ACHN (cell line): Measurements from ENCODE around the gene MAPRE3.

ENCODE experiments used
- DNase-seq: peaks from one replicate; pipeline ENCODE4 v3.0.0-alpha.2; 2015
- in situ Hi-C: cut with HindIII; loops from 2 replicates; pipeline ENCODE4 v1.10.0; 2017; ENCODE audit warnings: low sequenced_read_pairs, low pct_ligation_motif_present, low pct_unique_long_range_greater_than_20kb

The MAPRE3 gene

GRCh38 chr2:27025861-27026851 is 55.7 kb downstream of the MAPRE3 start:
- in situ Hi-C loops, result no loop called here
- no peak for DNase-seq

DNA sequence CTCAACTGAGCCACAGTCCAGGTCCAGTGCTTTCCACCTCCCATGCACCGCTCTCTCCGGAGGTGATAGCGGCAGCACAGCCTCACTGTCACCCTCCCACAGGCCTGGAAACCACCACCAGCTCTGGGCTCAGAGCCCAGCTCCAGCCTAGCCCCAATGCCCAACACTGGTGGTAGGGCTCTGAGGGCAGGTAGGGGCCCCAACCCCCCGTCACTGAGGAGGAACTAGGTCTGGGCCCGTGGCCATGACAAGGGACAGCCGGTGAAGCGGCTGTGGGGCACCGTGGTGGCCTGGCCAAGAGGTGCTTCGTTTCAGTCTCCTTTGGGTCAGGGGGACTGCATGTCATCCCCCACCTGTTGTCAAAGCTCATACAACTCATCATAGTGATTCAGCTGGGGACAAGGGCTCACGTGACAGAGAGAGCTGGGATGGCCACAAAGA is 56.8 kb downstream of the MAPRE3 start:
- in situ Hi-C loops, result no loop called here
- DNase-seq, result no peak

DNA sequence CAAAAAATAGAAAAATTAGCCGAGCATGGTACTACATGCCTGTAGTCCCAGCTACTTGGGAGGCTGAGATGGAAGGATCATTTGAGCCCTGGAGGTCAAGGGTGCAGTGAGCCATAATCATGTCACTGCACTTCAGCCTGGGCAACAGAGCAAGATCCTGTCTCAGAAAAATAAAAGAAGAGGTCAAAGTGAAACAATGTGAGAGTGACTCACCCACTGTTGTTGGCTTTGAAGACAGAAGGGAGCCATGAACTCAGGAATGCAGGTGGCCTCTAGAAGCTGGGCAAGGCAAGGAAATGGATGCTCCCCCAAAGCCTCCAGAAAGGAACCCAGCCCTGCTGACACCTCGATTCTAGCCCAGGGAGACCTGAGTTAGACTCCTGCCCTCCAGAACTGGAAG is 58.6 kb downstream of the MAPRE3 start:
- DNase-seq, result no peak
- in situ Hi-C loops, result no loop called here

DNA sequence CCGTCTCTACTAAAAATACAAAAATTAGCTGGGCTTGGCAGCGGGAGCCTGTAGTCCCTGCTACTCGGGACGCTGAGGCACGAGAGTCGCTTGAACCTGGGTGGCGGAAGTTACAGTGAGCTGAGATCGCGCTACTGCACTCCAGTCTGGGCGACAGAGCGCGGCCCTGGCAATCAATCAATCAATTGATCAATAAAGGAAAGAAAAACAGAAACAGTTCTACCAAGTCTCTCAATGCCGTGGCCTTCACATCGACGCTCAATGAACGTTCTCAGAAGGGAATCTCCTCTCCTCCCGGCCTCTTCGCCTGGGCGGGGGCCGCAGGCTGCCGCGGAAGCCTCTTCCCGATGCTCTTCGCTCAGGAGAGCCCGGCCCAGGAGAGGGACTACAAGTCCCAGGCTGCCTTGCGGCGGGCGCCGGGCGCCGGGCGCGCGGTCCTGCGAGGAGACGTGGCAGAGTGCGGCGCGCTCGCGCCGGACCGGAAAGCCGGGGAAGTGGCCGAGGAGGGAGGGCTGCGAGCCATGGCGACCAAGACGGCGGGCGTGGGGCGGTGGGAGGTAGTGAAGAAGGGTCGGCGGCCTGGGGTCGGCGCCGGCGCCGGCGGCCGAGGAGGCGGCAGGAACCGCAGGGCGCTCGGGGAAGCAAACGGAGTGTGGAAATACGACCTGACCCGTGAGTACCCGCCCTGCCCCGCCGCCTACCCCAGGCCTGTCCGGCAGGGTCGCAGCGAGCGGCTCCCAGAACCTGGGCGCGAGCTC is 62.2 kb downstream of the MAPRE3 start, which contains the start of gene TMEM214:
Gene TMEM214, plus strand, starts transcription at position 471 of the 758 bp plus-strand sequence. Its CDS starts 51 bp downstream, at position 522.
- in situ Hi-C loops, result no loop called here
- peak; percentile 90 for DNase-seq

- in situ Hi-C loops, result no loop called here
- DNase-seq, result no peak
These were observed 62.9 kb downstream of the MAPRE3 start for GRCh38 chr2:27033253-27033852.

GRCh38 chr2:27038012-27038411 is 67.6 kb downstream of the MAPRE3 start:
- DNase-seq, result no peak
- in situ Hi-C loops, result no loop called here

DNA sequence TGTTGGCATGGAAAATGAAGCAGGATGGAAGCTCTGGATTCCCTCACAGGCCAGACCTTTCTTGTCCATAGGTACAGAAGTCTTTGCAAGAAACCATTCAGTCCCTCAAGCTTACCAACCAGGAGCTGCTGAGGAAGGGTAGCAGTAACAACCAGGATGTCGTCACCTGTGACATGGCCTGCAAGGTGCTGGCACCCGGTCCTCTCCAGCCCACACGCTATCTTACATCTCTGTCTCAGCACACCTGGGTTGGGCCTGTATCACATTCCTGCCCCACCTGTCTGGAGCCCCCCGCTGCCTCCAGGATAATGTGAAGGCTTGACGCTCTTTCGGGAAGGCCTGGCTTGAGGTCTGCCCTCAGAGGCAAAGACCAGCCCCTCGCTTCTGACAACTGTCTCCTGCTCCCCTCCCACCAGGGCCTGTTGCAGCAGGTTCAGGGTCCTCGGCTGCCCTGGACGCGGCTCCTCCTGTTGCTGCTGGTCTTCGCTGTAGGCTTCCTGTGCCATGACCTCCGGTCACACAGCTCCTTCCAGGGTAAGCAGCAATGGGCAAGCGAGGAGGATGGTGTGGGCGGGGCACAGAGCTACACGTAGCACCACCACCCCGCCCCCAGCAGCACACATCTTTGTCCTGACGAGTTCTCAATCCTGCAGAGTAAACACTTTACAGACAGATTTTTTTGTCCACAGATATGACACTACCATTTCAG is 68.3 kb downstream of the MAPRE3 start:
- no peak for DNase-seq
- in situ Hi-C loops, result no loop called here

- in situ Hi-C loops, result no loop called here
- no peak for DNase-seq
These were observed 69.0 kb downstream of the MAPRE3 start for GRCh38 chr2:27039426-27039825.

DNA sequence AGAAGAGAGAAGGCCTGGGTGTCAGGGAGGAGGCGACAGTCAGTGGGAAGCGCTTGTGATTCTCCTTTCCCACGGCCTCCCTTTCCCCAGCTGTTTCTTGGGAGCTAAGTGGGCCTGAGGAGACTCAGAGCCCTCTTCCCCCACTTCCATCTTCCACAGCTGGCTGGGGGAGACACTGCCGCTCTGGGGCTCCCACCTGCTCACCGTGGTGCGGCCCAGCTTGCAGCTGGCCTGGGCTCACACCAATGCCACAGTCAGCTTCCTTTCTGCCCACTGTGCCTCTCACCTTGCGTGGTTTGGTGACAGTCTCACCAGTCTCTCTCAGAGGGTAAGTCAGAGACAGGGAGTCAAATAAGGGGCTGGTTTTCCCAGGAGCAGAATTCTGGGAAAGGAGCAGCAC is 69.4 kb downstream of the MAPRE3 start:
- DNase-seq, result no peak
- in situ Hi-C loops, result no loop called here

- no peak for DNase-seq
- in situ Hi-C loops, result no loop called here
These were observed 69.8 kb downstream of the MAPRE3 start for GRCh38 chr2:27040282-27040681.

GRCh38 chr2:27041752-27042151 is 71.3 kb downstream of the MAPRE3 start:
- in situ Hi-C loops, result no loop called here
- DNase-seq, result no peak

- DNase-seq, result no peak
These were observed 71.8 kb downstream of the MAPRE3 start for GRCh38 chr2:27042159-27042661.

DNA sequence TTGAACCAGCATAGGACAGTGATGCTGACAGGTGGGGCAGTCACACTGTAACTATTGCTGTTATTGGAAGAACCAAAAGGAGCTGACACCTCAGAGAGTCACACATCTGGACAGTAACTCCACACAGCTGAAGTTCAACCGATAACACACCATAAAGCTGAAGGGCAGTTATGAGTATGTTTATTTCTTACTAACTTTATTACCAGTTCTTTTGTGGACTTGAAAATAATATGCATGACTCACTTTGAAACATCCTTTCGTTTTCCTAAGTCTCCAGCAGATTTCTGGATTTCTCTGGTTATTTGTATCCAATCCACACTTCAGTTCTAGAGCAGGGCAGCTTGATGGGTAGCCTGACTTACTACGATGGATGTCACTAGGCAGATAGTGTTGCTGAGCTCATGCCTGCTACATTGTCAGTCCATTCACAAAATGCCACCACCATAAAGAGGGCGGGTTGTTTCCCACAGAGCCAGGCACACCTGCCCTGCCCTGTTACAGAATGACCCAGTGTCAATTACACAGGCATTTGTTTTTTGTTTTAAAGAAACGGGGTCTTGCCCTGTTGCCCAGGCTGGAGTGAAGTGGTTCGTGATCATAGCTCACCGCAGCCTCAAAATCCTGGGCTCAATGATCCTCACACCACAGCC is 72.7 kb downstream of the MAPRE3 start:
- in situ Hi-C loops, result no loop called here
- DNase-seq, result no peak

More at GRCh38 chr2:27042159-27042661, 71.8 kb downstream of the MAPRE3 start:
- in situ Hi-C loops, result no loop called here

DNA sequence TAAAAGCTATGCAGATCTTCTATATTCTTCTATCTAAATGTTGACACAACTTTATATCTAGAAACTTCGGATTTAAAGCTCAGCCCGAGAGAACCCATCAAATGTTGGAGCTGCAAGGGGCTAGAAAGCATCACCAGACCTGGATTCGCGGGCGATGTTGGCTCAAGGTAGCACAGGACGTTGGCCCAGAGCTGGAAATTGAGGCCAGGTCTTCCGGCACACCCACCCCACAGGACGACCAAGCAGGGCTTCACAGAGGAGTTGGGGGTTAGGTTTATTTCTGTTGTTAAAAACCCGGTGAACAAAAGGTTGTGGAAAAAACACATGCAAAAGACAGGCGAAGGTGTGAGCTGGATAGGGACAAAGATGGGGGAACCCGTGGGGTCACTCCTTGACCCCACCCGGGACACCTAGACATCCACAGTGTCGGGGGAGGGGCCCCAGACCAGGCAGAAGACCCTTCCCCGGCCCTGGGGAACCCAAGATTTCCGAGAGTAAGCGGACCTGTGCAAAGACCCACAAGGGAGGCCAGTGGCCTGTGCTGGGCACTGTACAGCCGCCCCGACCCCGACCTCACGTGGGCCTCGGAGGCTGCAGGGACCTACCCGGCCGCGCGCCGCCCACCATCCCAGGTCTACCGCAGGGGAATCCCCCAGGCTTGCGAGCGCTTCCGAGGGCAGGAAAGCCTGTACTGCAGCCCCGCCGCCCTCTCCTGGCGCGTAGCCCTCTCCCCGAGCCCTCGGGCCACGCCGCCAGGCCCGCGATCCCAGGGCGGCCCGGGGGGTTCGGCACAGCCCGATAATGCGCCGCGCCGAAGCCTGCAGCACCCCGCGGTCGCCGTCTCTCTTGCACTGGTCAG is 79.2 kb downstream of the MAPRE3 start:
- no peak for DNase-seq
- in situ Hi-C loops, result no loop called here

DNA sequence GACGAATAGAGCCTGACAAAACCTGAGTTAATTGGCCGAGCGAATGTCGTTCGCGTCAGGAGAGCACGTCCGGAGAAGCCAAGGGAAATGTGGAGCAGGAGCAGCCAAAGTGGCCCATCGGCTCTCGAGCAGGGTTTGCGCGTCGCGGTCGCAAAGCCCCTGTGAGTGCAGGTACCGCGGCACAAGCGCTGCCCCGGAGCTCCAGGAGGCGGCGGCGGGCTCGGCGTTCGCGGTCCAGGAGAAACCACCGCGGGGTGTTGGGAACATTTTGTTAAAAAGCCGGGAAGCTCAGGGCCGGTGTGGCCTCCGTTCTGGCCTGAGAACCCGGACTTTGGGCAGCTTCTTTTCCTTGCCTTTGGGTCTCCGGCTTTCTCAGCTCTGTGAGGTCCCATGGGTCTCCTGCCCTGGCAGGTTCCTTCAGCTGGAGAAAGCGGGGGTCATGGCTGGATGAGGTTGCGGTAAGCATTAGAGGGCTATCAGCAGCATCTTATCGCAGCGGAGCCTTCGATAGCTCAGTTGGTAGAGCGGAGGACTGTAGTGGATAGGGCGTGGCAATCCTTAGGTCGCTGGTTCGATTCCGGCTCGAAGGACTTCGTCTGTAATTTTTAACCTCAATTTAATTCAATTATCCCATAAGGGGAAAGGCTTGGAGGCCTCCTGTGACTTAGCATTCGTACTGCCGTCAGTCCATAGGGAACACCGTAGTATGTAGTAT is 80.0 kb downstream of the MAPRE3 start:
- in situ Hi-C loops, result no loop called here
- DNase-seq, result peak; percentile 93
